ENCODE data around the gene SLC39A13. TPM values are rescaled to one million over a fixed set of nuclear protein-coding genes. Genes with fewer than 3 reads are reported as not detected.

Gene SLC39A13
- total RNA-seq, 4 donors from 2014 or later = 41.5 to 57.1 (median 50.6) TPM

GRCh38 chr11:47376525-47377371 is 31.6 kb upstream of the SLC39A13 start:
- ATAC-seq (ENCODE audit: low FRiP score) (no peak), DNase-seq (ENCODE audit: low spot score) (no peak)
- TF ChIP-seq, protein P1, sequence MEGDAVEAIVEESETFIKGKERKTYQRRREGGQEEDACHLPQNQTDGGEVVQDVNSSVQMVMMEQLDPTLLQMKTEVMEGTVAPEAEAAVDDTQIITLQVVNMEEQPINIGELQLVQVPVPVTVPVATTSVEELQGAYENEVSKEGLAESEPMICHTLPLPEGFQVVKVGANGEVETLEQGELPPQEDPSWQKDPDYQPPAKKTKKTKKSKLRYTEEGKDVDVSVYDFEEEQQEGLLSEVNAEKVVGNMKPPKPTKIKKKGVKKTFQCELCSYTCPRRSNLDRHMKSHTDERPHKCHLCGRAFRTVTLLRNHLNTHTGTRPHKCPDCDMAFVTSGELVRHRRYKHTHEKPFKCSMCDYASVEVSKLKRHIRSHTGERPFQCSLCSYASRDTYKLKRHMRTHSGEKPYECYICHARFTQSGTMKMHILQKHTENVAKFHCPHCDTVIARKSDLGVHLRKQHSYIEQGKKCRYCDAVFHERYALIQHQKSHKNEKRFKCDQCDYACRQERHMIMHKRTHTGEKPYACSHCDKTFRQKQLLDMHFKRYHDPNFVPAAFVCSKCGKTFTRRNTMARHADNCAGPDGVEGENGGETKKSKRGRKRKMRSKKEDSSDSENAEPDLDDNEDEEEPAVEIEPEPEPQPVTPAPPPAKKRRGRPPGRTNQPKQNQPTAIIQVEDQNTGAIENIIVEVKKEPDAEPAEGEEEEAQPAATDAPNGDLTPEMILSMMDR (IDR thresholded peaks at IDR 0.05) = no peak

DNA sequence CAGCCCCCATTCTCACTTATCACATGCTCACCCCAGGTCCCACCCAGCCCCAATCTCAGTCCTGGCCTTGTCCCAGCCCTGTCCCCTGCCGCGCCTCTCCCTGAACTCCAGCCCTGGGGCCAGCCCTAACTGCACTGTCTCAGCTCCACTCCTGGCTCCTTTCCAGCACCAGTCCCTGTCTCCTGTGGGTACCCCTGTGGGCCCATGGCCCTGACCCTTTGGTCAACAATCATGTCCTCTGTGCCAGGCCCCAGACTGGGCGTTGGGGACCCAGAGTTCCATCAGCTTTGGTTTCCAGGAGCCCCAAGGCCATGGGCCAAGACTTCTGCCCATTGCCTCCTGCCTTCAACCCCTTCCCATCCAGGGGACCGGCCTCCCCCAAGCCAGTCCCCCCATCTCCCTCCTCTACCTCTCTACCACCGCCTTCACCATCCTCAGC is 30.8 kb upstream of the SLC39A13 start:
- DNase-seq (ENCODE audit: low spot score) (no peak), ATAC-seq (ENCODE audit: low FRiP score) (no peak)
- TF ChIP-seq, protein P1 (IDR thresholded peaks at IDR 0.05) = no peak

- DNase-seq (ENCODE audit: low spot score) (no peak), ATAC-seq (ENCODE audit: low FRiP score) (peak; percentile 16)
- TF ChIP-seq, protein P1 (IDR thresholded peaks at IDR 0.05) = no peak
Observed at GRCh38 chr11:47378010-47378835, 30.2 kb upstream of the SLC39A13 start, which contains the start of gene SPI1. TSS of gene SPI1 (minus strand) at chr11:47378547. CDS start at chr11:47378353, 194 bp downstream.

DNA sequence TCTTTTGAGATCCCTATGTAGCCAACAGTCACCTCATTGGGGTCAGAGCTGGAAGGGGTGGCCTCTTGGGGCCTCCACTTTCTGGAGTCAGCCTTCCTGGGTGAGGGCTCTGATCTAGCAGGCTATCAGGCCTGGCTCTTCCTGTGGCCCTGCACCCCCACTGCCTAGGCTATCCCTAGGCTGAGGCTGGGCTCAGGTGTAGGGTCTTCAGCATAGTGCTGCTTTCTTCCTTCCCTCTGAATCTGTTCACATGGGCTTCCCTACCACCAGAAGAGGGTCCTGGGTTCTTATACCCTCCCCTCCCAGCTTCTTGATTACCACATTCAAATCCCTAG is 29.6 kb upstream of the SLC39A13 start:
- ATAC-seq (ENCODE audit: low FRiP score) (no peak), DNase-seq (ENCODE audit: low spot score) (no peak)
- TF ChIP-seq, protein P1 (IDR thresholded peaks at IDR 0.05) = no peak

DNA sequence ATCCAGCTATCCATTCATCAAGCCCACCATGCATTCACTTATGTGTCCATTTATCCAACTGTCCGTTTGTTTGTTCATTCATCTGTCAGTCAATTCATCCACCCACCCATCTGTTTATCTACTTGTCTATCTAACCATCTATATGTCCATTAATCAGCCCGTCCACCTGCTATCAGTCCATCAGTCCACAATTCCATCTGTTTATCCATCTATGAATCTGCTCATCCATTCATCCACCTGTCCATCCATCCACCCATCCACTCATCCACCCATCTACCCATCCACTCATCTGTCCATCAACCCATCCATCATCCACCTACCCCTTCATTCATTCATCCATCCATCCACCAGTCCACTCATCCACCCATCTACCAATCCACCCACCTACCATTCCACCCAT is 29.1 kb upstream of the SLC39A13 start:
- no peak for DNase-seq (ENCODE audit: low spot score)
- no peak for ATAC-seq (ENCODE audit: low FRiP score)
- TF ChIP-seq, protein P1 (IDR thresholded peaks at IDR 0.05) = no peak

- TF ChIP-seq, protein P1 (IDR thresholded peaks at IDR 0.05) = no peak
Observed at GRCh38 chr11:47380078-47380477, 28.3 kb upstream of the SLC39A13 start.

More at GRCh38 chr11:47380078-47380477, 28.3 kb upstream of the SLC39A13 start:
- ATAC-seq (ENCODE audit: low FRiP score) (no peak), DNase-seq (ENCODE audit: low spot score) (no peak)

Data from omental fat pad (tissue), 4 donors.